Activated CD8-positive, alpha-beta memory T cell treated with anti-CD3 and anti-CD28 coated beads, Interleukin-2, amount 50 U/mL, for 4 hours (primary cell): ENCODE results near the gene AAMP.

Experiments used
- DNase-seq: peaks from one replicate; pipeline ENCODE4 v3.0.0-alpha.2; 2020

The AAMP gene

GRCh38 chr2:218218268-218219185 is 51.4 kb downstream of the AAMP start:
- no peak for DNase-seq

GRCh38 chr2:218217360-218218267 is 52.3 kb downstream of the AAMP start:
- DNase-seq = peak; percentile 73

GRCh38 chr2:218216674-218217359 is 53.1 kb downstream of the AAMP start, which contains the start of gene ARPC2:
Gene ARPC2 (plus strand): TSS chr2:218217189. CDS start chr2:218217471, 282 bp downstream.
- DNase-seq = peak; percentile 96

- no peak for DNase-seq
Observed at GRCh38 chr2:218216336-218216673, 53.6 kb downstream of the AAMP start.
